Measurements from ENCODE around the gene DAAM2. TPM values are rescaled to one million over a fixed set of nuclear protein-coding genes. Genes with fewer than 3 reads are reported as not detected.

DAAM2 gene
- total RNA-seq, 2 experiments from 2014 or later = not detected

DNA sequence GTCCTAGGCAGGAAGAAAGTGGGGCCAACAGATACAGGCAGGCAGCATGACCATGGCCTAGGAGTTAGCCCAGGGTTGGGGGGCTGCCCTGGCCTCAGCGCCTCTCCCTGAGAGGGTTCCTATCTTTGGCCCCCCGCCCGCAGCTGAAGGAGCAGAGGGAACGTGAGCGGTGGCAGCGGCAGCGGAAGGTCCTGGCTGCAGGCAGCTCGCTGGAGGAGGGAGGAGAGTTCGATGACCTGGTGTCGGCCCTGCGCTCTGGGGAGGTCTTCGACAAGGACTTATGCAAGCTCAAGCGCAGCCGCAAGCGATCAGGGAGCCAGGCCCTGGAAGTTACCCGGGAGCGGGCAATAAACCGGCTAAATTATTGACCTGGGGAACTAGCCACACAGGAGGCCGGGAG lies 109.5 kb downstream of the DAAM2 start:
- Mint-ChIP-seq H3K27ac (no peak overlapping the region), H3K36me3 (no peaks in the 10 kb centered on the region), H3K4me3 (no peak overlapping the region), H3K4me1 (ENCODE audit: low read depth) (no peaks in the 10 kb centered on the region), H3K27me3 (peaks cover 3% of the 10 kb centered on the region), H3K9me3 (no peaks in the 10 kb centered on the region)
- ChIA-PET CTCF (no interaction called here), POLR2A (no interaction called here)
- DNase-seq = no peak
- intact Hi-C loops (cut with micrococcal nuclease) = no loop called here

DNA sequence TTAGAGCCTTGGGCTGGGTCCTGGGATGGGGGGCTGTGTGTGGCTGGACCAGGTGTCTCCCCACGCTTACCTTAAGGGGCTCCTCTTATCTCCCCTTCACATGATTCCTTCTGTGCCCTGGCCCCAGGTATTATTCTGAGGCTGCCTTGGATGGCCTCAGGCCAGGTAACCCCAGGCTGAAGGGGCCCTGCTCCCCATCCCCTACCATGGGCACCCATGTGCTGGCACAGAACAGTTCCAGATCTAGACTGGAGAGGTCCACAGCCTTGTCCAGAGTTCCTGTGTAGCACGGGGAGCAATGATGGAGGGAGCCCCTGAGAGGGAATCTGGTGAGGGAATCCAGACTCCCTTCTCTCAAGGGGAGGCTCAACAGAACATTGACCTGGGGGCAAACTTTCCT lies 110.0 kb downstream of the DAAM2 start:
- Mint-ChIP-seq H3K27ac (no peak overlapping the region), H3K27me3 (peaks cover 2% of the 10 kb centered on the region), H3K4me1 (ENCODE audit: low read depth) (no peaks in the 10 kb centered on the region), H3K9me3 (no peaks in the 10 kb centered on the region), H3K4me3 (no peak overlapping the region), H3K36me3 (no peaks in the 10 kb centered on the region)
- CTCF ChIA-PET = no interaction called here
- intact Hi-C loops (cut with micrococcal nuclease) = no loop called here
- no peak for DNase-seq
- POLR2A ChIA-PET = no interaction called here

DNA sequence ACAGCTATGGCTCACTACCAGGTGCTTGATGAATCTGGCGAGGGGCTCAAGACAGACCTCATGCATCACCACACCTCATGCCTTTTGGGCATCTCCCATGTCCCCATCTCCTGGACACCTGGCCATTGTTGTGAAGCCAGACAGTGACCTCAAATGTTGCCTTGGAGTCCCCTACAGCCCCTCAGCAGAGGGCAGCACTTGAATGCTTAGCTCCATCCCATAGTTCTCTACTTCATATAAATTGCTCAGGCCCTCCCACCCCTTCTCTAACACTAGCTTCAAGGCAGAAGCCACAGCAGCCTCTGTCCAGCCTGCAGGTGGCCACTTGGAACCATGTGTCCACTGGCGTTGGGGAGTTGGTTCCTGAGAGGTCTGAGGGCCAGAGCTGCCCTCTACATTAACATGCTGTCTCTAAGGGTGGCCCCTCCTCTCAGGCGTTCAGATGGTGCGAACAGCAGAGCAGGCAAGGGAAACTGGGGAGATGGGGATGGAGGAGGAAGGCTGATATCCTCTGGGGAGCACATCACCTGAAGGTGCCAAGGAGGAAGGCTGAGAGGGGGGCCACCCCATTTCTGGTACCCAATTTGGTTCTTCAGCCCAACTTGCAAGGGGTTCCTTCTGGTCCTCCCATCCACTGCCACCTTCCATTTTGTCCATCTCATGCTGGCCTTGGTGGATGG lies 110.8 kb downstream of the DAAM2 start:
- H3K4me3 Mint-ChIP-seq = no peak overlapping the region
- H3K27ac Mint-ChIP-seq = no peak overlapping the region
- no peaks in the 10 kb centered on the region for H3K36me3 Mint-ChIP-seq
- no peak for DNase-seq
- no peaks in the 10 kb centered on the region for H3K27me3 Mint-ChIP-seq
- H3K4me1 Mint-ChIP-seq (ENCODE audit: low read depth) = no peaks in the 10 kb centered on the region
- intact Hi-C loops (cut with micrococcal nuclease) = no loop called here
- POLR2A ChIA-PET = no interaction called here
- H3K9me3 Mint-ChIP-seq = no peaks in the 10 kb centered on the region
- CTCF ChIA-PET = no interaction called here

DNA sequence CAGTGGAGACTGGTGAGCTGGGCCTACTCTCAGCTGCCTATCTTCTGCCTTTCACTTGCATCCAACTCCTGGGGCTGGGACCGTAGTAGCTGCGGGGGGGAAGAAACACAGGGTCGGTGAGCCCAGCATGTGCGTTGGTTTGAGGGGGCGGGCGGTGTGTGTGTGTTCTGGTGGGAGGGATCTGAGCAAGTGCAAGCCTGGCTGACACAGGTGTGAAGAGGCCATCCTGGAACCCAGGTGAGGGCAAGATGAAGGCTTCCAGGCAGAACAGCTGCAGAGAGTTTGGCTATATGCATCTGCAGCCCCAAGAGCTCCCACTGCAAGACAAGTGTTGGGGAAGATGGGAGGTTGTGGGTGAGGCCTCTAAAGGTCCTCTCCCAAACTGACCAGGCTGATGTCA lies 111.5 kb downstream of the DAAM2 start:
- Mint-ChIP-seq H3K27ac (no peak overlapping the region), H3K4me1 (ENCODE audit: low read depth) (no peaks in the 10 kb centered on the region), H3K27me3 (no peaks in the 10 kb centered on the region), H3K36me3 (no peaks in the 10 kb centered on the region), H3K4me3 (no peak overlapping the region), H3K9me3 (no peaks in the 10 kb centered on the region)
- DNase-seq = no peak
- intact Hi-C loops (cut with micrococcal nuclease) = no loop called here
- POLR2A ChIA-PET = no interaction called here
- CTCF ChIA-PET = no interaction called here

DNA sequence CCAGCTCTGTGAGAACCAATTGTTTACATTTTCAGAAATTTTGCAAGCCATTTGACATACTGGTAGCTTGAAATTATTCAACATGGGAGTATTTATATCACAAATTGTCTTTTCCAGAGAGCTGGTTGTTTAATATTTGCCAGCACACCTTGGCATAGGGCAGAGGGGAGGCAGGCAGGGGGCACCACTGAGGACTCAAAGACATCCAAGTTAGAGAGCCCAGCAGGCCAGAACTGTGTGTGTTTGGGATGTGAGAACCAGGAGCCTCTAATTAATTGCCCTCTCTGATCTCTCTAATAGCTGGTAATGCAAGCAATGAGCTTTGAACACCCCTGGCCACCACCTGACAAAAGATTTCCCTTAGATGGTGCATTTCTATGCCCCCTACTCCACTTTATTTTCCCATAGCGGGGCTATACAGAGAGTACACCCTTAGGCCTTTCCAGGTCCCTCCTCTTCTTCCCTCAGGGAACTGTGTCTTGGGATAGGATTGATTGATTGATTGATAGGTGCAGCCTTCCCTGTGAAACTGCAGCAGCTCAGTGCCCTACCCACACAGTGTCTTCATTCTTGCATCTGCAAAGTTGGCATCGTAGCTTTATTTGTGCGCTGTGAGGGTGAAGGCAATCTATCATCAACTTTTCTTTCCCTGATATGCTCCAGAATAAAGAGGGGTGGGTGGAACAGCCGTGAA lies 112.9 kb downstream of the DAAM2 start:
- no peak for DNase-seq
- Mint-ChIP-seq H3K27me3 (no peaks in the 10 kb centered on the region), H3K27ac (no peak overlapping the region), H3K4me1 (ENCODE audit: low read depth) (no peaks in the 10 kb centered on the region), H3K4me3 (no peak overlapping the region), H3K36me3 (no peaks in the 10 kb centered on the region), H3K9me3 (no peaks in the 10 kb centered on the region)
- CTCF ChIA-PET = interaction anchor here (1.0 kb wide), 1 partner anchor 39 kb away, joined by 3 read pairs; no protein-coding TSS in a partner anchor
- POLR2A ChIA-PET = no interaction called here
- intact Hi-C loops (cut with micrococcal nuclease) = no loop called here

DNA sequence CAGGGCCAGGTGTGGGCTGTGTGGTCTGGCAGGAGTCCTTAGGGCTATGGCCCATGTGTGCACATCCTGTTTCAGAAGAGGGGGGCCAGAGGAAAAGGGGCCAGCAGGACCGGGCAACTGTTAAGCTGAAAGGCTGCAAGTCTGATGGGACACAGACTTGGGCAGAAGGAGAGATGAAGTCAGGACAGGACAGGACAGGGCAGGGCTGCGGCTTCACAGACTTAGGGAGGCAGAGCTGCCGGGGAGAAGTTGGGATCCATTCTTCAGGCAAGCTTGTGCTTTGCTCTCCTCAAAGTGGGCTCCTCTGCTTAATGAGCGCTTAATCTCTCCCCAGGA lies 113.4 kb downstream of the DAAM2 start:
- Mint-ChIP-seq H3K4me1 (ENCODE audit: low read depth) (no peaks in the 10 kb centered on the region), H3K27me3 (no peaks in the 10 kb centered on the region), H3K27ac (no peak overlapping the region), H3K36me3 (no peaks in the 10 kb centered on the region), H3K4me3 (no peak overlapping the region), H3K9me3 (no peaks in the 10 kb centered on the region)
- intact Hi-C loops (cut with micrococcal nuclease) = no loop called here
- no peak for DNase-seq
- CTCF ChIA-PET = no interaction called here
- POLR2A ChIA-PET = no interaction called here

DNA sequence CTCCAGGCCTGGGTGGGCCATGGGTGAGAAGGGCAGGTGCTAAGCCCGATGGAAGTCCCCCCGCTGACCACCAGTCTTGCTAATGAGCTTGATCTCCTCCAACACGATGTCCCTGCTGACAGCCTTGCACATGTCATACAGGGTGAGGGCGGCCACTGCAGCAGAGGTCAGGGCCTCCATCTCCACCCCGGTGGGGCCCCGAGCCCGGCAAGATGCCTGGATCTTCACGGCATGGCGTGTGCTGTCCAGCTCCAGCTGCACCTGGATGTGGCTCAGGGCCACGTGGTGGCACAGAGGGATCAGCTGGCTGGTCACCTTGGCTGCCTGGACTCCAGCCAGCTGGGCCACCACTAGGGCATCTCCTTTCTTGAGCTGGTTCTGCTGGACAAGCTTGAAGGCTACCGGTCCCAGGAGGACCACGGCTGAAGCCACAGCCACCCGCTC lies 114.2 kb downstream of the DAAM2 start:
- DNase-seq = no peak
- intact Hi-C loops (cut with micrococcal nuclease) = no loop called here
- Mint-ChIP-seq H3K27ac (no peak overlapping the region), H3K36me3 (no peaks in the 10 kb centered on the region), H3K27me3 (no peaks in the 10 kb centered on the region), H3K4me1 (ENCODE audit: low read depth) (no peaks in the 10 kb centered on the region), H3K4me3 (no peak overlapping the region), H3K9me3 (no peaks in the 10 kb centered on the region)
- POLR2A ChIA-PET = no interaction called here
- CTCF ChIA-PET = no interaction called here

DNA sequence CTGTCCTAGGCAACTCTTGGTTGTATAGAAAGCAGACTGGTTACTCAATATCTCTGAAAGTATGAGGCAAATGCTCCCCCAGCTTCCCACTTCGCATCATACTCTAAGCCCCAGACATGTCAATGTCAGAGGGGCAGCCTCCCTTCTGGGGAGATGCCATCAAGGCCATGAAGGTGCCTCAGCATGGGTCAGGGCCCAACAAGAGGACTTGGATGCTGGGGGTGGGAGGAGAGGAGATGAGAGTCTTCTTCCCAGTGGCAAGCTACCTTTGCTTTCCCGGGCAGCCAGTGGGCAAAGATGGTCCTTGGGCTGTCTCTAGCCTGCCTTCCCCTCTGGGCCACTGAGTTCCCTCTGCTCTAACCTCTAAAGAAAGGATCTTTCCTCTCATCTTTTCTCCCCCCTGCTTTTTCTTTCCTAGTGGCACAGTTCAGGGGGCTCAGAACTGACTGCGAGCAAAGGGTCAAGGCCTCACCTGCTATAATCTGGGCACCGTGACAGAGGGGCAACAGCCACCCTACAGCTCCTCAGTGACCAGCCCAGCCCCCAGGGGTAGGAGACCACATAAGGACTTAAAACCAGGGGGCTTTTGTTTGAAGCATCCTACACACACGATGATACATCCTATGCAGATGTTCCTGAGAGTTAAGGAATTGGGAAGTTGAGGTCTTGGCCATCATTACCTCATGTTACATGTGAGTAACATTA lies 115.8 kb downstream of the DAAM2 start:
- Mint-ChIP-seq H3K4me3 (no peak overlapping the region), H3K9me3 (no peaks in the 10 kb centered on the region), H3K27ac (no peak overlapping the region), H3K4me1 (ENCODE audit: low read depth) (no peaks in the 10 kb centered on the region), H3K36me3 (no peaks in the 10 kb centered on the region), H3K27me3 (no peaks in the 10 kb centered on the region)
- intact Hi-C loops (cut with micrococcal nuclease) = no loop called here
- ChIA-PET POLR2A (no interaction called here), CTCF (no interaction called here)
- DNase-seq = no peak

DNA sequence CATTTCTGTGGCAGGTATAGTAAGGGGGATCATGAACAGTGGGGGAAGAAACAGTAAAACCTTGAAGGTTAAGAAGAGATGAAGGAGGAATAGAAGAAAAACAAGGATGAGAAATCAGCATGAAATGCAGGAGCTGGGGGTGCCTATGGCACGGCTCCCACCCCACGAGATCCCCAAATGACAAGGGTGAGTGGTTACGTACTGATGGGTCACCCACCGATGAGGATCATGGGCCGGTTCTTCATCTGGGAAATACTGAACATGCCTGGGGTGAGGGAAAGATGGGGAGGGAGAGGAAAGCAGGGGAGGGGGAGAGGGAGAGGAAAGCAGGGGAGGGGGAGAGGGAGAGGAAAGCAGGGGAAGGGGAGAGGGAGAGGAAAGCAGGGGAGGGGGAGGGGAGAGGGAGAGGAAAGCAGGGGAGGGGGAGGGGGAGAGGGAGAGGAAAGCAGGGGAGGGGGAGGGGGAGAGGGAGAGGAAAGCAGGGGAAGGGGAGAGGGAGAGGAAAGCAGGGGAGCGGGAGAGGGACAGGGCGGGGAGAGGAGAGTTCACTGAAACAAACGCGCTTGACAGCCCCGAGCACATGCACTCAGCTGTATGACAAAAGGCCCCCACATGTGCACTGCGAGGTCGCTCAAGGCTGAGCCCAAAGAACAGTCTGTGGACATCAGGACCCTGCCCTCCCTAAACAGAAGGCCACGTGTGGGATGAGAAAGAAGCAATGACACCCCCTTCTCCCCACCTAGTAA lies 116.8 kb downstream of the DAAM2 start:
- Mint-ChIP-seq H3K27ac (no peak overlapping the region), H3K4me3 (no peak overlapping the region), H3K36me3 (no peaks in the 10 kb centered on the region), H3K9me3 (no peaks in the 10 kb centered on the region), H3K4me1 (ENCODE audit: low read depth) (no peaks in the 10 kb centered on the region), H3K27me3 (no peaks in the 10 kb centered on the region)
- intact Hi-C loops (cut with micrococcal nuclease) = no loop called here
- DNase-seq = no peak
- POLR2A ChIA-PET = no interaction called here
- CTCF ChIA-PET = no interaction called here

DNA sequence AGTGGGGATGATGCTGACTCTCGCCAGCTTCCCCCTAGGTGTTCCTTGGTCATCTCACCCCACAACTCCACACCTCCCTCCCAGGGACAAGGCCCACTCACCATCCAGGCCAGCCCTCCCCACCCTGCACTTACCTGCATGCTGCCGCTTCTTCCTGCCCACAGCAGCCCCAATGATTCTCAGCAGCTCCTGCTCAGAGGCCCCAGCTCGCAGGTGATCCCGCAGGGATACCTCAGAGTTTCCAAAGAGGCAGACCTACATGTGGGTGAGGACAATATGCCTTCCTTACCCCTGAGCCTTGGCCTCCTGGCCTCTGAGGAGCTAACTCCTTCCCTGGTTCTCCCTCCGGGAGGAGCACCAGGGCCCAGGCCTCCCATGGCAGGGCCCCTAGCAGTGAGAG lies 117.5 kb downstream of the DAAM2 start:
- Mint-ChIP-seq H3K4me1 (ENCODE audit: low read depth) (no peaks in the 10 kb centered on the region), H3K9me3 (no peaks in the 10 kb centered on the region), H3K36me3 (no peaks in the 10 kb centered on the region), H3K4me3 (no peak overlapping the region), H3K27ac (no peak overlapping the region), H3K27me3 (no peaks in the 10 kb centered on the region)
- no peak for DNase-seq
- ChIA-PET CTCF (no interaction called here), POLR2A (no interaction called here)
- intact Hi-C loops (cut with micrococcal nuclease) = no loop called here

DNA sequence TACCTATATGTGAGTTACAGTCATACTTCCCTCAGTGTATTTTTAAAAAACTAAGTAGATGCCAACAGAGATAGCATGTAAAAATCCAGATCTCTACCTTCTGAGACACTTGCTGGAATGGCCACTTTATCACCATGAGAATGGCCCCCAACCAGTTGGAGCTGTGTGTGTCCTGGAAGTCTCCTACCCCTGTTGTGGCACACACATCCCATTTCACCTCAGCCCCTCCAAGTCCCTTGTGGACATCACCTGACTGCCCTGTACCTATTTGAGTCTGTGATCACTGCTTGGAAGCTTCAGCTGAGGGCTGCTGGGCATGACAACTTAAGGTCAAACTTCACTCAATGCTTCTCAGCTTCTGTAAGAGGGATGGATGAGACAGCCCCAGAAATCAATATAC lies 118.0 kb downstream of the DAAM2 start:
- ChIA-PET CTCF (no interaction called here), POLR2A (no interaction called here)
- no peak overlapping the region for H3K27ac Mint-ChIP-seq
- H3K4me1 Mint-ChIP-seq (ENCODE audit: low read depth) = no peaks in the 10 kb centered on the region
- intact Hi-C loops (cut with micrococcal nuclease) = no loop called here
- no peaks in the 10 kb centered on the region for H3K36me3 Mint-ChIP-seq
- no peak overlapping the region for H3K4me3 Mint-ChIP-seq
- no peak for DNase-seq
- H3K9me3 Mint-ChIP-seq = no peaks in the 10 kb centered on the region
- H3K27me3 Mint-ChIP-seq = peaks cover 3% of the 10 kb centered on the region

DNA sequence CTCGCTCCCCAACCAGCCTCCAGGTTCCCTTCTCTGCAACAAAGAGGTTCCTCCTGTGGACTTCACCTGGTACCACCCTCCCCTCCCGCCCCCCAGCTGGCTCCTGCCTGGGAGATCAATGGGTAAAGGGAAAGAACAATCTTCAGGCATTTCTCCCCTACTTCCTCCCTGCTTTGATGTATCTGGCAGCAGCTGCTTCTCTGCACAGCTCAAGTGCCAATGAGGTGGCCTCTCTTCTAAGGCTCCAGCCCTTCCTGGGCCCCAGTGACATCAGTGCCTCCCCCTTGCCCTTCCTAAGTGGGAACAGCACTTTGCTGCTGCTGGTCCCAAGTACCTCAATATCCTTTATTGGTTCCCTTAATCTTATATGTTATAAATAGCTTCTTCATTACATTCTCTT lies 118.6 kb downstream of the DAAM2 start:
- no peaks in the 10 kb centered on the region for H3K36me3 Mint-ChIP-seq
- DNase-seq = no peak
- no peaks in the 10 kb centered on the region for H3K9me3 Mint-ChIP-seq
- intact Hi-C loops (cut with micrococcal nuclease) = no loop called here
- no peaks in the 10 kb centered on the region for H3K4me1 Mint-ChIP-seq (ENCODE audit: low read depth)
- H3K27ac Mint-ChIP-seq = no peak overlapping the region
- H3K4me3 Mint-ChIP-seq = no peak overlapping the region
- CTCF ChIA-PET = no interaction called here
- H3K27me3 Mint-ChIP-seq = peaks cover 3% of the 10 kb centered on the region
- POLR2A ChIA-PET = no interaction called here

Measured in activated CD4-positive, alpha-beta memory T cell treated with anti-CD3 and anti-CD28 coated beads for 36 hours (primary cell).